GM23338 (cell line): Measurements from ENCODE around the gene KCNJ10. TPM values are rescaled to one million over a fixed set of nuclear protein-coding genes. Genes with fewer than 3 reads are reported as not detected.

Source experiments
- ATAC-seq: fragments of 200-7000 bp; cut with Tn5 transposase; 3 replicates; pipeline ENCODE4 v1.9.1; 2020
- DNase-seq: peaks from one replicate; pipeline ENCODE4 v3.0.0-alpha.2; 2015; ENCODE audit warnings: low spot score
- H2AFZ ChIP-seq: fragments of 200-600 bp; sonication (generic); 2 replicates; pipeline ENCODE4 v1.8.0; 2016; ENCODE audit warnings: antibody characterized with exemption, mild to moderate bottlenecking, moderate library complexity
- H3F3A ChIP-seq: fragments of 200-600 bp; sonication (generic); replicated peaks from 2 replicates; pipeline ENCODE4 v1.8.0; 2017; ENCODE audit warnings: antibody characterized with exemption, mixed run types, low read depth
- H3K27ac ChIP-seq: fragments of 200-600 bp; sonication (generic); 2 replicates; pipeline ENCODE4 v1.6.1; 2016; ENCODE audit warnings: low read depth
- H3K27me3 ChIP-seq: fragments of 200-600 bp; sonication (generic); 2 replicates; pipeline ENCODE4 v1.8.0; 2016; ENCODE audit warnings: mild to moderate bottlenecking, mixed run types, moderate library complexity; ENCODE audit not compliant: insufficient read depth
- H3K36me3 ChIP-seq: fragments of 200-600 bp; sonication (generic); 2 replicates; pipeline ENCODE4 v1.8.0; 2016; ENCODE audit warnings: mild to moderate bottlenecking; ENCODE audit not compliant: insufficient read depth
- H3K4me1 ChIP-seq: fragments of 200-600 bp; sonication (generic); 2 replicates; pipeline ENCODE4 v1.8.0; 2016; ENCODE audit warnings: mild to moderate bottlenecking, moderate library complexity; ENCODE audit not compliant: insufficient read depth
- H3K4me2 ChIP-seq: fragments of 200-600 bp; sonication (generic); 2 replicates; pipeline ENCODE4 v1.7.1; 2017; ENCODE audit warnings: mixed run types
- H3K4me3 ChIP-seq: fragments of 200-600 bp; sonication (generic); 2 replicates; pipeline ENCODE4 v1.6.1; 2016; ENCODE audit warnings: mixed run types
- H3K79me2 ChIP-seq: fragments of 200-600 bp; sonication (generic); replicated peaks from 2 replicates; pipeline ENCODE4 v1.8.0; 2017; ENCODE audit warnings: mild to moderate bottlenecking; ENCODE audit not compliant: insufficient read depth
- H3K9me2 ChIP-seq: fragments of 200-600 bp; sonication (generic); 2 replicates; pipeline ENCODE4 v1.8.0; 2017; ENCODE audit not compliant: insufficient read depth
- H4K20me1 ChIP-seq: fragments of 200-600 bp; sonication (generic); replicated peaks from 2 replicates; pipeline ENCODE4 v1.8.0; 2017; ENCODE audit warnings: mild to moderate bottlenecking; ENCODE audit not compliant: insufficient read depth
- H3K27ac Mint-ChIP-seq: 2 replicates; pipeline ENCODE4 v1.8.0; 2020; ENCODE audit warnings: inconsistent platforms, mild to moderate bottlenecking, moderate library complexity, mixed read lengths
- H3K27me3 Mint-ChIP-seq: 3 replicates; pipeline ENCODE4 v1.8.0; 2022; ENCODE audit warnings: low read depth, mild to moderate bottlenecking, moderate library complexity, mixed read lengths, inconsistent platforms; ENCODE audit not compliant: insufficient read depth, poor library complexity
- H3K36me3 Mint-ChIP-seq: 3 replicates; pipeline ENCODE4 v1.8.0; 2021; ENCODE audit warnings: low read depth, mild to moderate bottlenecking, inconsistent platforms, moderate library complexity, mixed read lengths
- H3K4me1 Mint-ChIP-seq: 3 replicates; pipeline ENCODE4 v1.8.0; 2020; ENCODE audit warnings: mild to moderate bottlenecking, inconsistent platforms, mixed read lengths
- H3K4me3 Mint-ChIP-seq: 3 replicates; pipeline ENCODE4 v1.8.0; 2021; ENCODE audit warnings: moderate library complexity, mild to moderate bottlenecking, inconsistent platforms, mixed read lengths
- H3K9me3 Mint-ChIP-seq: 3 replicates; pipeline ENCODE4 v1.8.0; 2020; ENCODE audit warnings: moderate library complexity, mild to moderate bottlenecking, inconsistent platforms, mixed read lengths
- CREB1 ChIP-seq: fragments of 250-450 bp; sonication (Bioruptor Pico); IDR thresholded peaks from 2 replicates; pipeline ENCODE4 v1.5.0; 2020; ENCODE audit warnings: low read depth, mild to moderate bottlenecking, moderate library complexity
- EZH2 ChIP-seq: fragments of 200-600 bp; sonication (generic); IDR thresholded peaks from one replicate; pipeline ENCODE4 v1.8.0; 2017; ENCODE audit warnings: antibody characterized with exemption, mild to moderate bottlenecking, low read depth; ENCODE audit not compliant: unreplicated experiment
- EZH2phosphoT487 ChIP-seq: fragments of 200-600 bp; sonication (generic); IDR thresholded peaks from one replicate; pipeline ENCODE4 v1.8.1; 2018; ENCODE audit warnings: antibody characterized with exemption; ENCODE audit not compliant: unreplicated experiment
- JUNB ChIP-seq: IDR thresholded peaks from one replicate; pipeline ENCODE4 v1.6.1; 2016; ENCODE audit warnings: antibody characterized with exemption; ENCODE audit not compliant: unreplicated experiment
- NANOG ChIP-seq: IDR thresholded peaks from 2 replicates; pipeline ENCODE4 v1.6.1; 2016; ENCODE audit warnings: antibody characterized with exemption, borderline replicate concordance
- POLR2AphosphoS5 ChIP-seq: IDR thresholded peaks from 2 replicates; pipeline ENCODE4 v1.6.1; 2016; ENCODE audit warnings: antibody characterized with exemption, low read depth
- STAT1 ChIP-seq: IDR thresholded peaks from one replicate; pipeline ENCODE4 v1.6.1; 2016; ENCODE audit warnings: antibody characterized with exemption; ENCODE audit not compliant: unreplicated experiment
- ZNF114 ChIP-seq: fragments of 250-450 bp; sonication (Bioruptor Pico); IDR thresholded peaks from 2 replicates; pipeline ENCODE4 v1.5.0; 2020; ENCODE audit warnings: mild to moderate bottlenecking, moderate library complexity
- ZNF331 ChIP-seq: fragments of 250-450 bp; sonication (Bioruptor Pico); IDR thresholded peaks from 2 replicates; pipeline ENCODE4 v1.5.0; 2020; ENCODE audit warnings: low read depth, mild to moderate bottlenecking, moderate library complexity
- polyA plus RNA-seq: library from polyadenylated mRNA; unstranded; fragments of >200 nt; fragmentation: Nextera tagmentation; extraction: Ambion mirVana; gene quantifications from 2 replicates; pipeline ENCODE4 v1.2.1, GENCODE V29; 2016
- total RNA-seq: library from RNA; depleted of rRNA; stranded (reverse); fragments of >200 nt; shearing (Covaris generic); gene quantifications from 2 replicates; pipeline ENCODE4 v1.2.3, GENCODE V29; 2014
- TF ChIP-seq, protein P1 (sequence below): IDR thresholded peaks from 2 replicates; pipeline ENCODE4 v1.6.1; 2016; ENCODE audit warnings: antibody characterized with exemption
- TF ChIP-seq, protein P2 (sequence below): fragments of 250-450 bp; sonication (Bioruptor Pico); IDR thresholded peaks from 2 replicates; pipeline ENCODE4 v1.5.0; 2020; ENCODE audit warnings: mild to moderate bottlenecking, moderate library complexity
- TF ChIP-seq, protein P3 (sequence below): IDR thresholded peaks from one replicate; pipeline ENCODE4 v1.6.1; 2018; ENCODE audit warnings: antibody characterized with exemption; ENCODE audit not compliant: unreplicated experiment
- TF ChIP-seq, protein P4 (sequence below), 2 experiments: fragments of 200-600 bp in 1 of 2; sonication (generic) in 1 of 2; conservative IDR thresholded peaks; 2 replicates each; pipeline versions ENCODE4 v1.5.1 to v1.6.1; 2016 to 2017; ENCODE audit warnings: antibody characterized with exemption in 2 of 2, low read depth in 2 of 2, mild to moderate bottlenecking in 2 of 2, moderate library complexity in 1 of 2

The KCNJ10 gene
- total and polyA plus RNA-seq, 2 experiments from 2014 or later: 1.4 to 2.8 TPM

DNA sequence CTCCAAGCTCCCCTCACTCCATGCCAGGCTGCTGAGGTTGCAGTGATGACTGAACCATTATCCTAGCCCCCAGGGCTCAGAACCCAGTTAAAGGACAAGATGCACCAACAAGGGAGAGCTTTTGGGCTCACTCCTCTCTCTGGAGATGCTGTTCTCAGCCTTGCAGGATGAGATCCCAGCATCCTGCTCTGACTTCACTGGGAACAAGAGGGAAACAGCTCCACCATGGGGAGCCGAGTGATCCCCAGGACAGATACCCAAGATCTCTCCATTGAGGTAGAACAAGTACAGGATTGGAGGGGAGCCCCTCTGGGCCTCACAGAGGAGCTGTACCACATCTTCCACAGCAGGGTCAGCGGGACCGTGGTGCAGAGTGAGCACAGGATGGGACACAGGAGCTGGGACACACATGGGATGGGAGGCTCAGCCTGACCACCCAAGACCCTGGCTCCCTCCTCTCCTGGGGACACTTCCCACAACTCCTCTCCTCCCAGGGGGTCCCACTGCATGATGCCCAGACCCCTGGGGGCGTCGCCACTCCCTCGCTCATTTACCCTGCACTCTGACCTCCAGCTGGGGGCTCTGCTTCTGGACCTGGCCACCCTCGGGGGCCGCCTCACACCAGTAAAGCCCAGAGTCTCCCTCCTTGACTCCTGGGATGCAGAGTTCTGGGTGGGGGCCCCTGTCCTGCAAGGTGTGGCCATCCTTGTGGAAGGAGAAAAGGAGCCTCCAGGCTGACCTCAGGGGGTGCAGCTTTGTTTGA lies 97.3 kb downstream of the KCNJ10 start:
- ATAC-seq (no peak), DNase-seq (no peak)
- H3K36me3 Mint-ChIP-seq: no peaks in the 10 kb centered on the region
- no peak overlapping the region for H3K27ac Mint-ChIP-seq
- H3K27me3 Mint-ChIP-seq: peaks cover 5% of the 10 kb centered on the region
- H3K4me2 ChIP-seq: no peak overlapping the region
- H3K27me3 ChIP-seq: peaks cover 3% of the 10 kb centered on the region; the same call in 1 of the 2 replicates
- no peaks in the 10 kb centered on the region for H4K20me1 ChIP-seq
- H3K4me1 Mint-ChIP-seq: no peaks in the 10 kb centered on the region
- no peaks in the 10 kb centered on the region for H3K79me2 ChIP-seq
- no peak overlapping the region for H3K27ac ChIP-seq
- TF ChIP-seq, protein P1, sequence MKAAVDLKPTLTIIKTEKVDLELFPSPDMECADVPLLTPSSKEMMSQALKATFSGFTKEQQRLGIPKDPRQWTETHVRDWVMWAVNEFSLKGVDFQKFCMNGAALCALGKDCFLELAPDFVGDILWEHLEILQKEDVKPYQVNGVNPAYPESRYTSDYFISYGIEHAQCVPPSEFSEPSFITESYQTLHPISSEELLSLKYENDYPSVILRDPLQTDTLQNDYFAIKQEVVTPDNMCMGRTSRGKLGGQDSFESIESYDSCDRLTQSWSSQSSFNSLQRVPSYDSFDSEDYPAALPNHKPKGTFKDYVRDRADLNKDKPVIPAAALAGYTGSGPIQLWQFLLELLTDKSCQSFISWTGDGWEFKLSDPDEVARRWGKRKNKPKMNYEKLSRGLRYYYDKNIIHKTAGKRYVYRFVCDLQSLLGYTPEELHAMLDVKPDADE: no peak
- no peak for TF ChIP-seq EZH2
- no peak for TF ChIP-seq ZNF331 (CRISPR knock-in tag)
- TF ChIP-seq ZNF114: no peak
- TF ChIP-seq POLR2AphosphoS5: no peak
- no peak for TF ChIP-seq CREB1
- no peak for TF ChIP-seq EZH2phosphoT487
- TF ChIP-seq, protein P2, sequence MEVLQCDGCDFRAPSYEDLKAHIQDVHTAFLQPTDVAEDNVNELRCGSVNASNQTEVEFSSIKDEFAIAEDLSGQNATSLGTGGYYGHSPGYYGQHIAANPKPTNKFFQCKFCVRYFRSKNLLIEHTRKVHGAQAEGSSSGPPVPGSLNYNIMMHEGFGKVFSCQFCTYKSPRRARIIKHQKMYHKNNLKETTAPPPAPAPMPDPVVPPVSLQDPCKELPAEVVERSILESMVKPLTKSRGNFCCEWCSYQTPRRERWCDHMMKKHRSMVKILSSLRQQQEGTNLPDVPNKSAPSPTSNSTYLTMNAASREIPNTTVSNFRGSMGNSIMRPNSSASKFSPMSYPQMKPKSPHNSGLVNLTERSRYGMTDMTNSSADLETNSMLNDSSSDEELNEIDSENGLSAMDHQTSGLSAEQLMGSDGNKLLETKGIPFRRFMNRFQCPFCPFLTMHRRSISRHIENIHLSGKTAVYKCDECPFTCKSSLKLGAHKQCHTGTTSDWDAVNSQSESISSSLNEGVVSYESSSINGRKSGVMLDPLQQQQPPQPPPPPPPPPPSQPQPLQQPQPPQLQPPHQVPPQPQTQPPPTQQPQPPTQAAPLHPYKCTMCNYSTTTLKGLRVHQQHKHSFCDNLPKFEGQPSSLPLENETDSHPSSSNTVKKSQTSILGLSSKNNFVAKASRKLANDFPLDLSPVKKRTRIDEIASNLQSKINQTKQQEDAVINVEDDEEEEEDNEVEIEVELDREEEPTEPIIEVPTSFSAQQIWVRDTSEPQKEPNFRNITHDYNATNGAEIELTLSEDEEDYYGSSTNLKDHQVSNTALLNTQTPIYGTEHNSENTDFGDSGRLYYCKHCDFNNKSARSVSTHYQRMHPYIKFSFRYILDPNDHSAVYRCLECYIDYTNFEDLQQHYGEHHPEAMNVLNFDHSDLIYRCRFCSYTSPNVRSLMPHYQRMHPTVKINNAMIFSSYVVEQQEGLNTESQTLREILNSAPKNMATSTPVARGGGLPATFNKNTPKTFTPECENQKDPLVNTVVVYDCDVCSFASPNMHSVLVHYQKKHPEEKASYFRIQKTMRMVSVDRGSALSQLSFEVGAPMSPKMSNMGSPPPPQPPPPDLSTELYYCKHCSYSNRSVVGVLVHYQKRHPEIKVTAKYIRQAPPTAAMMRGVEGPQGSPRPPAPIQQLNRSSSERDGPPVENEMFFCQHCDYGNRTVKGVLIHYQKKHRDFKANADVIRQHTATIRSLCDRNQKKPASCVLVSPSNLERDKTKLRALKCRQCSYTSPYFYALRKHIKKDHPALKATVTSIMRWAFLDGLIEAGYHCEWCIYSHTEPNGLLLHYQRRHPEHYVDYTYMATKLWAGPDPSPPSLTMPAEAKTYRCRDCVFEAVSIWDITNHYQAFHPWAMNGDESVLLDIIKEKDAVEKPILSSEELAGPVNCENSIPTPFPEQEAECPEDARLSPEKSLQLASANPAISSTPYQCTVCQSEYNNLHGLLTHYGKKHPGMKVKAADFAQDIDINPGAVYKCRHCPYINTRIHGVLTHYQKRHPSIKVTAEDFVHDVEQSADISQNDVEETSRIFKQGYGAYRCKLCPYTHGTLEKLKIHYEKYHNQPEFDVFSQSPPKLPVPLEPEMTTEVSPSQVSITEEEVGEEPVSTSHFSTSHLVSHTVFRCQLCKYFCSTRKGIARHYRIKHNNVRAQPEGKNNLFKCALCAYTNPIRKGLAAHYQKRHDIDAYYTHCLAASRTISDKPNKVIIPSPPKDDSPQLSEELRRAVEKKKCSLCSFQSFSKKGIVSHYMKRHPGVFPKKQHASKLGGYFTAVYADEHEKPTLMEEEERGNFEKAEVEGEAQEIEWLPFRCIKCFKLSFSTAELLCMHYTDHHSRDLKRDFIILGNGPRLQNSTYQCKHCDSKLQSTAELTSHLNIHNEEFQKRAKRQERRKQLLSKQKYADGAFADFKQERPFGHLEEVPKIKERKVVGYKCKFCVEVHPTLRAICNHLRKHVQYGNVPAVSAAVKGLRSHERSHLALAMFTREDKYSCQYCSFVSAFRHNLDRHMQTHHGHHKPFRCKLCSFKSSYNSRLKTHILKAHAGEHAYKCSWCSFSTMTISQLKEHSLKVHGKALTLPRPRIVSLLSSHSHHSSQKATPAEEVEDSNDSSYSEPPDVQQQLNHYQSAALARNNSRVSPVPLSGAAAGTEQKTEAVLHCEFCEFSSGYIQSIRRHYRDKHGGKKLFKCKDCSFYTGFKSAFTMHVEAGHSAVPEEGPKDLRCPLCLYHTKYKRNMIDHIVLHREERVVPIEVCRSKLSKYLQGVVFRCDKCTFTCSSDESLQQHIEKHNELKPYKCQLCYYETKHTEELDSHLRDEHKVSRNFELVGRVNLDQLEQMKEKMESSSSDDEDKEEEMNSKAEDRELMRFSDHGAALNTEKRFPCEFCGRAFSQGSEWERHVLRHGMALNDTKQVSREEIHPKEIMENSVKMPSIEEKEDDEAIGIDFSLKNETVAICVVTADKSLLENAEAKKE: no peak
- no peak for TF ChIP-seq JUNB
- TF ChIP-seq STAT1: no peak
- TF ChIP-seq, protein P3, sequence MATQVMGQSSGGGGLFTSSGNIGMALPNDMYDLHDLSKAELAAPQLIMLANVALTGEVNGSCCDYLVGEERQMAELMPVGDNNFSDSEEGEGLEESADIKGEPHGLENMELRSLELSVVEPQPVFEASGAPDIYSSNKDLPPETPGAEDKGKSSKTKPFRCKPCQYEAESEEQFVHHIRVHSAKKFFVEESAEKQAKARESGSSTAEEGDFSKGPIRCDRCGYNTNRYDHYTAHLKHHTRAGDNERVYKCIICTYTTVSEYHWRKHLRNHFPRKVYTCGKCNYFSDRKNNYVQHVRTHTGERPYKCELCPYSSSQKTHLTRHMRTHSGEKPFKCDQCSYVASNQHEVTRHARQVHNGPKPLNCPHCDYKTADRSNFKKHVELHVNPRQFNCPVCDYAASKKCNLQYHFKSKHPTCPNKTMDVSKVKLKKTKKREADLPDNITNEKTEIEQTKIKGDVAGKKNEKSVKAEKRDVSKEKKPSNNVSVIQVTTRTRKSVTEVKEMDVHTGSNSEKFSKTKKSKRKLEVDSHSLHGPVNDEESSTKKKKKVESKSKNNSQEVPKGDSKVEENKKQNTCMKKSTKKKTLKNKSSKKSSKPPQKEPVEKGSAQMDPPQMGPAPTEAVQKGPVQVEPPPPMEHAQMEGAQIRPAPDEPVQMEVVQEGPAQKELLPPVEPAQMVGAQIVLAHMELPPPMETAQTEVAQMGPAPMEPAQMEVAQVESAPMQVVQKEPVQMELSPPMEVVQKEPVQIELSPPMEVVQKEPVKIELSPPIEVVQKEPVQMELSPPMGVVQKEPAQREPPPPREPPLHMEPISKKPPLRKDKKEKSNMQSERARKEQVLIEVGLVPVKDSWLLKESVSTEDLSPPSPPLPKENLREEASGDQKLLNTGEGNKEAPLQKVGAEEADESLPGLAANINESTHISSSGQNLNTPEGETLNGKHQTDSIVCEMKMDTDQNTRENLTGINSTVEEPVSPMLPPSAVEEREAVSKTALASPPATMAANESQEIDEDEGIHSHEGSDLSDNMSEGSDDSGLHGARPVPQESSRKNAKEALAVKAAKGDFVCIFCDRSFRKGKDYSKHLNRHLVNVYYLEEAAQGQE: no peak
- TF ChIP-seq NANOG: no peak
- TF ChIP-seq, protein P4, sequence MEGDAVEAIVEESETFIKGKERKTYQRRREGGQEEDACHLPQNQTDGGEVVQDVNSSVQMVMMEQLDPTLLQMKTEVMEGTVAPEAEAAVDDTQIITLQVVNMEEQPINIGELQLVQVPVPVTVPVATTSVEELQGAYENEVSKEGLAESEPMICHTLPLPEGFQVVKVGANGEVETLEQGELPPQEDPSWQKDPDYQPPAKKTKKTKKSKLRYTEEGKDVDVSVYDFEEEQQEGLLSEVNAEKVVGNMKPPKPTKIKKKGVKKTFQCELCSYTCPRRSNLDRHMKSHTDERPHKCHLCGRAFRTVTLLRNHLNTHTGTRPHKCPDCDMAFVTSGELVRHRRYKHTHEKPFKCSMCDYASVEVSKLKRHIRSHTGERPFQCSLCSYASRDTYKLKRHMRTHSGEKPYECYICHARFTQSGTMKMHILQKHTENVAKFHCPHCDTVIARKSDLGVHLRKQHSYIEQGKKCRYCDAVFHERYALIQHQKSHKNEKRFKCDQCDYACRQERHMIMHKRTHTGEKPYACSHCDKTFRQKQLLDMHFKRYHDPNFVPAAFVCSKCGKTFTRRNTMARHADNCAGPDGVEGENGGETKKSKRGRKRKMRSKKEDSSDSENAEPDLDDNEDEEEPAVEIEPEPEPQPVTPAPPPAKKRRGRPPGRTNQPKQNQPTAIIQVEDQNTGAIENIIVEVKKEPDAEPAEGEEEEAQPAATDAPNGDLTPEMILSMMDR (conservative IDR thresholded peaks at IDR 0.05; ENCODE audit: low read depth in 2 of 2): no peak
- no peaks in the 10 kb centered on the region for H3K36me3 ChIP-seq
- no peaks in the 10 kb centered on the region for H3F3A ChIP-seq
- H3K4me3 Mint-ChIP-seq: no peak overlapping the region
- H3K9me3 Mint-ChIP-seq: no peaks in the 10 kb centered on the region
- H3K4me1 ChIP-seq: no peaks in the 10 kb centered on the region
- no peak overlapping the region; the same call in 1 of the 2 replicates for H2AFZ ChIP-seq
- no peaks in the 10 kb centered on the region for H3K9me2 ChIP-seq
- H3K4me3 ChIP-seq: no peak overlapping the region
